Kasumi-1 (cell line): ENCODE measurements around the gene USP5.

Experiments used
- DNase-seq, 2 experiments: peaks; one replicate each; lab custom pipeline; 2025; lab: John Stamatoyannopoulos, UW

Gene USP5

DNA sequence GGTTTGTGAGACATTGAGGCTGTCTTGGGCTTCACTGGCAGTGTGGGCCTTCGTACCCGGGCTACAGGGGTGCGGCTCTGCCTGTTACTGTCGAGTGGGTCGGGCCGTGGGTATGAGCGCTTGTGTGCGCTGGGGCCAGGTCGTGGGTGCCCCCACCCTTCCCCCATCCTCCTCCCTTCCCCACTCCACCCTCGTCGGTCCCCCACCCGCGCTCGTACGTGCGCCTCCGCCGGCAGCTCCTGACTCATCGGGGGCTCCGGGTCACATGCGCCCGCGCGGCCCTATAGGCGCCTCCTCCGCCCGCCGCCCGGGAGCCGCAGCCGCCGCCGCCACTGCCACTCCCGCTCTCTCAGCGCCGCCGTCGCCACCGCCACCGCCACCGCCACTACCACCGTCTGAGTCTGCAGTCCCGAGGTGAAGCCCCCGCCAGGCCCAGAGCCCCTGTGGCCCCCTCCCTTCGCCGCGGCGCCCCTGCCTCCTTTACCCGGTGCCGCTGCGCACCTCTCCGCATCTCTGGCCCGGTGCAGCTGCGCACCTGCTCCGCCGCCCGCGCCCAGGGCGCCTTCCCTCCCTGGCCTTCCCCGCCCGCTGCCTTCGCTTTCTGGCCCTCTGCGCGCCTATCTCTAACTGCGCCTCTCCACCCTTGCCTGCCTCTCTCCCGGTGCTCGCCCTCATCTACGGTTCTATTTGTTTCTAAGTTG is 62.4 kb downstream of the USP5 start, which contains the start of gene ENO2:
ENO2 (plus strand) TSS at position 335 of the 701 bp plus-strand sequence. CDS start 1,253 bp downstream, outside the sequence.
- DNase-seq: peak in 1 of 2 experiments; percentile 8

DNA sequence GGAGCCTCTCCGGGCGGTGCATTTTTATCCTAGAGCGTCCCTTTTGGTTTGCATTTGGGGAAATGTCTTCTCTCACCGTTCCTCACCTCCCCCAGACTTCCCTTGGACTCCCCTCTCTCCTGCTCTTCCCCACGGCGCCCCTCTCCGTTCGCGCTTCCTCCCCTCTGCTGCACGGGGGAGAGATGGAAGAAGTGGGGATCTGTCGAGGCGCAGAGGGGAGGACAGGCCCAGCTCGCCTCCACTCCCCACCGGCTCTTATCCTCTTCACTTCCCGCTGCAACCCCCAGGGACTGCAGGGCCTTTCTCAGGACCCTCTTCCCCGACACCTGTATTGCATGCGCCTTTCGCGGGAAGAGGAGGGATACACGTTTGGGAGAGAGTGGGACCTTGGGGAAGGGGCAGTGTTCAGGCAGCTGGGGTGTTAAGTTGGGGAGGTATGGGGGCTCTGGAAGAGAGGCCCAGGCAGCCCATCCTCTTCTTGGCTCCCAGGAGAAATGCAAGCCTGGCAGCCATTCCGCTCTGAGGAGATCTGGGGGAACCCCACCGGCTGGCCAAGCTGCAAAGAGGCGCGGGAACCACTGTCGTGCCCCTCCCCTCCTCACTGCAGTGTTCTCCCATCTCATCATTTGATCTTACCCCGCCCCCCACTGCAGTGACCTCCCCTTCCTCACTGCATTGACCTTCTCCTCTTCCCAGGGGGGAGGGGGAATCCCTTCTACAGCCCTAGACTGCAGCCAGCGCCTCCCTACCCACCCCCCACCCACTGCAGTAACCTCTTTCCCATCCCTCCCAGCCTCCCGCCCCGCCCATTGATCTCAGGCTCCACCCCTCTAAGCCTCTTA is 63.2 kb downstream of the USP5 start:
- no peak for DNase-seq

DNA sequence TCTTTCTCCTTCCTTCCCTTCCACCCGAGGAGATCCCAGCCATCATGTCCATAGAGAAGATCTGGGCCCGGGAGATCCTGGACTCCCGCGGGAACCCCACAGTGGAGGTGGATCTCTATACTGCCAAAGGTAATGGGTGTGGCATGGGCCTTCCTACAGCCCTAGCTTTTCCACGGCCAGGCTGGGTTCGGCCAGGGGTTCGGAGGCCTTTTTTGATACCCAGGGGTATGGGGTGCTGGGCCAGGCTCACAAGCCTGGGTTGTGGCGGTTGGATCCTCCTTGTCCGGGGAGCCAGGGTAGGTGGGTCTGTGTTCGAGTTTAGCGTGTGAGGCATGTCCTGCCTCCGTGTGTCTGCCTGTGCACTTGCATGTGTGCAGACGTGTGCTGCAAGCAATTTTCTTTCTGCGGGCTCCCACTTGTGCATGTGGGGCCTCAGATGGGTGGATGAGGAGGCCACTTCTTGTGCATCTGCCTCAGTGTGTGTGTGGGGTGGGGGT is 63.9 kb downstream of the USP5 start:
- DNase-seq: no peak
